ENCODE measurements around the gene LYRM1. TPM values are rescaled to one million over a fixed set of nuclear protein-coding genes. Genes with fewer than 3 reads are reported as not detected.
"Not testable (repeated sequence)": the region's sequence is repeated elsewhere in the genome, so short reads cannot be mapped to it uniquely, and the experiment has no call there.

The LYRM1 gene
- total RNA-seq, 1 experiment from 2014 or later: 48.2 TPM

- DNase-seq (ENCODE audit: low read depth in 1 of 2, low spot score in 2 of 2): no peak
- Histone ChIP-seq H3K4me3 (no peak overlapping the region), H3K9me3 (replicated peaks) (no peaks in the 10 kb centered on the region), H3K36me3 (no peaks in the 10 kb centered on the region), H3K4me1 (replicated peaks) (no peaks in the 10 kb centered on the region), H3K27ac (no peak overlapping the region), H3K27me3 (replicated peaks) (no peaks in the 10 kb centered on the region)
Observed at GRCh38 chr16:20940871-20941635, 40.5 kb downstream of the LYRM1 start.

- DNase-seq (ENCODE audit: low read depth in 1 of 2, low spot score in 2 of 2): no peak
Observed at GRCh38 chr16:20941636-20941926, 41.0 kb downstream of the LYRM1 start.

DNA sequence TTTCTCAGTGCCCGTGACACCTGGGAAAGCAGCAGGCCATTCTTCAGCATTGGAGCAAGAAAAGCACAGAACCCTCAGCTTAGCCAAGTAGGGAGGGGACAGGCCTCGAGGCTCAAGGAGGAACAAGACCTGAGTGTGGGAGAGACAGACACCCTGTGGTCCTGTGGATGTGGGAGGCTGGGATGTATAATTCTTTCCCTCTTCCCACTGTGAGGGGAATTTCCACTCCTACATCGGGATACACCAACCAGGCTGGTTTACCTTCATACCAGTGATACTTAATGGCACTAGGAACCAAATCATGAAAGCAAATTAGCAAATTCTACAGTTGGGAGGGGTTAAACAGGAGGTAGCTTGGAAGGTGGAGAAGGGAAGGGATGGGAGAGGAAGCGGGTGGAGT lies 41.7 kb downstream of the LYRM1 start:
- Histone ChIP-seq H3K9me3 (replicated peaks) (no peaks in the 10 kb centered on the region), H3K4me3 (no peak overlapping the region), H3K36me3 (no peaks in the 10 kb centered on the region), H3K27me3 (replicated peaks) (no peaks in the 10 kb centered on the region), H3K27ac (no peak overlapping the region), H3K4me1 (replicated peaks) (no peaks in the 10 kb centered on the region)
- no peak for DNase-seq (ENCODE audit: low read depth in 1 of 2, low spot score in 2 of 2)

More at GRCh38 chr16:20941636-20941926, 41.0 kb downstream of the LYRM1 start:
- no peaks in the 10 kb centered on the region for H3K27me3 ChIP-seq (replicated peaks)
- no peak overlapping the region for H3K4me3 ChIP-seq
- H3K4me1 ChIP-seq (replicated peaks): no peaks in the 10 kb centered on the region
- H3K36me3 ChIP-seq: no peaks in the 10 kb centered on the region
- no peak overlapping the region for H3K27ac ChIP-seq
- H3K9me3 ChIP-seq (replicated peaks): no peaks in the 10 kb centered on the region

DNA sequence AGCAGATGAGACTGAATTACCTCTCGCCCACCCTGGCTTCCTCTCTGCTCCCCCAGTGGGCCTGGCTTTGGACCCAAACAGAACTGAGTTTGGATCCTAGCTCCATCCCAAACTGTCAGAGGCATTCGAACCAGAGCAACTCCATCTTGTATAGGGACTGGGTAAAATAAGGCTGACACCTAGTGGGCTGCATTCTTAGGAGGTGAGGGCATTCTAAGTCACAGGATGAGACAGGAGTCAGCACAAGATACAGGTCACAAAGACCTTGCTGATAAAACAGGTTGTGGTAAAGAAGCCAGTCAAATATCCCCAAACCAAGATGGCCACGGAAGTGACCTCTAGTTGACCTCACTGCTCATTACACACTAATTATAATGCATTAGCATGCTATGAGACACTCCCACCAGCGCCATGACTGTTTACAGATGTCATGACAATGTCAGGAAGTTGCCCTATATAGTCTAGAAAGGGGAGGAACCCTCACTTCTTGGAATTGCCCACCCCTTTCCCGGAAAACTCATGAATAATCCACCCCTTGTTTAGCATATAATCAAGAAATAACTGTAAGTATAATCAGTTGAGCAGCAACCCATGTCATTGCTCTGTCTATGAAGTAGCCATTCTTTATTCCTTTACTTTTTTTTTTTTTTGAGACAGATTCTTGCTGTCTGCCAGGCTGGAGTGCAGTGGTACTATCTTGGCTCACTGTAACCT lies 44.4 kb downstream of the LYRM1 start:
- peak in 1 of 2 experiments; percentile 14 for DNase-seq (ENCODE audit: low read depth in 1 of 2, low spot score in 2 of 2)
- H3K27me3 ChIP-seq (replicated peaks): no peaks in the 10 kb centered on the region
- H3K4me1 ChIP-seq (replicated peaks): no peaks in the 10 kb centered on the region
- no peak overlapping the region for H3K27ac ChIP-seq
- no peaks in the 10 kb centered on the region for H3K9me3 ChIP-seq (replicated peaks)
- no peak overlapping the region for H3K4me3 ChIP-seq
- H3K36me3 ChIP-seq: no peaks in the 10 kb centered on the region

DNA sequence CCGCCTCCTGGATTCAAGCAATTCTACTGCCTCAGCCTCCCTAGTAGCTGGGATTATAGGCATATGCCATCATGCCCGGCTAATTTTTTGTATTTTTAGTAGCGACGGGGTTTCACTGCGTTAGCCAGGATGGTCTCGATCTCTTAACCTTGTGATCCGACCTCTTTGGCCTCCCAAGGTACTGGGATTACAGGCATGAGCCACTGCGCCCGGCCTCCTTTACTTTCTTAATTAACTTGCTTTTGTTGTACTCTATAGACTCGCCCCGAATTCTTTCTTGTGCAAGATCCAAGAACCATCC lies 45.0 kb downstream of the LYRM1 start:
- not testable (repeated sequence) for H3K9me3 ChIP-seq (replicated peaks); H3K27ac ChIP-seq; H3K4me3 ChIP-seq; H3K36me3 ChIP-seq; DNase-seq (ENCODE audit: low read depth in 1 of 2, low spot score in 2 of 2); H3K27me3 ChIP-seq (replicated peaks); H3K4me1 ChIP-seq (replicated peaks)

DNA sequence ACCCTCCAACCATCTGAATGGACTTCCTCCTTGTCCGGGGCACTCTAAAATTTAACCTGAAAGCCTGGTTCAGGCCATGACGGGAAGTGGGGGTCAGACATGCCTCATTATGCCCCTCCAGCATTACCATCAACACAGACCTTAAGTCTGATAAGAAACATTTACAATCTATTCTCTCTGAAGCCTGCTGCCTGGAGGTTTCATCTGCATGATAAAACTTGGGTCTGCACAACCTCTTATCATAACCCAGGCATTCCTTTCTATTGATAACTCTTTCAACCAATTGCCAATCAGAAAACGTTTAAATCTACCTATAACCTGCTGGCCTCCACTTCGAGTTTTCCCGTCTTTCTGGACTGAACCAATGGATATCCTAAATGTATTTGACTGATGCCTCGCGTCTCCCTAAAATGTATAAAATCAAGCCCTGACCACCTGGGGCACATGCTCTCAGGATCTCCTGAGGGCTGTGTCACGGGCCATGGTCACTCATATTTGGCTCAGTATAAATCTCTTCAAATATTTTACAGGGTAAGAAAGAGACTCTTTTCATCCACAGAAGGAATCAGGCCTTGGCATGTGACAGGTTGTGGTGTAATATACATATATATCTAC lies 45.6 kb downstream of the LYRM1 start:
- no peak for DNase-seq (ENCODE audit: low read depth in 1 of 2, low spot score in 2 of 2)
- Histone ChIP-seq H3K27me3 (replicated peaks) (no peaks in the 10 kb centered on the region), H3K36me3 (no peaks in the 10 kb centered on the region), H3K27ac (no peak overlapping the region), H3K4me3 (no peak overlapping the region), H3K4me1 (replicated peaks) (no peaks in the 10 kb centered on the region), H3K9me3 (replicated peaks) (no peaks in the 10 kb centered on the region)

- Histone ChIP-seq H3K27me3 (replicated peaks) (no peaks in the 10 kb centered on the region), H3K27ac (no peak overlapping the region), H3K9me3 (replicated peaks) (no peaks in the 10 kb centered on the region), H3K4me3 (no peak overlapping the region), H3K36me3 (no peaks in the 10 kb centered on the region), H3K4me1 (replicated peaks) (no peaks in the 10 kb centered on the region)
- no peak for DNase-seq (ENCODE audit: low read depth in 1 of 2, low spot score in 2 of 2)
Observed at GRCh38 chr16:20948444-20948843, 47.9 kb downstream of the LYRM1 start.

DNA sequence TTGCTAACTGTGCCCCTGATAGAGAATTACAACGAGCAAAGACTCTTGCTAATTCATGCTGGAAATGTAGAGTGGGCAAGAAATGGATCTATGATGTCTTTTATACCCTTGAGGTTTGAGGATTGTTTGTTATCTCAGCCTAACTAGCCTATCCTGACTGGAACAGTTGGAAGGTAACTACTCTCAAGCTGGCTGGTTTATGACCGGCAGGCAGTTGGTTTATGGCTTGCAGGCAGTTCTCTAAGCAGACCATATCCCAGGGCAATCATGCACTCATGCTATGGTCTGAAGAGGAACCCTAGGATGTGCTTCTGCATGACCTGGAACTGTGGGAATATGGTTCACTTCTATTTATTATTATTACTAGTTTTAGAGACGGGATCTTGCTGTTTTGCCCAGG lies 49.1 kb downstream of the LYRM1 start:
- no peak overlapping the region for H3K27ac ChIP-seq
- H3K9me3 ChIP-seq (replicated peaks): no peaks in the 10 kb centered on the region
- H3K36me3 ChIP-seq: no peaks in the 10 kb centered on the region
- no peak overlapping the region for H3K4me3 ChIP-seq
- no peaks in the 10 kb centered on the region for H3K27me3 ChIP-seq (replicated peaks)
- H3K4me1 ChIP-seq (replicated peaks): no peaks in the 10 kb centered on the region
- no peak for DNase-seq (ENCODE audit: low read depth in 1 of 2, low spot score in 2 of 2)

DNA sequence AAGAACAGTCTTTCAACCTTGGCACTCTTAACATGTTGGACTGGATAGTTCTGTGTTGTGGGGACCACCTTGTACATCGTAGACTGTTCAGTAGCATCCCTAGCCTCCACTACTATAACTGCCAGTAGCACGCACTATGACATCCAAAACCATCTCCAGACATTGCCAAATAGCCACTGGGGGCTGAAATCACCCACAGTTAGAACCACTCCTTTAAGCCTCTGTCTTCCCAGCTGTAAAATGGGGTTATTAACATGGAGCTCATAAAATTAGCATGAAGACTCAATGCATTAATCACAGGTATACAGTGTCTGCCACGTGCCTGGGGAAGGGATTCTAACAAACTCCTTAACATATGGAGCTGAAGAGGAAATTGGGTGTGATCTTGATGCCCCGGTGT lies 49.7 kb downstream of the LYRM1 start:
- no peak overlapping the region for H3K4me3 ChIP-seq
- no peak overlapping the region for H3K27ac ChIP-seq
- no peaks in the 10 kb centered on the region for H3K9me3 ChIP-seq (replicated peaks)
- no peaks in the 10 kb centered on the region for H3K36me3 ChIP-seq
- no peaks in the 10 kb centered on the region for H3K27me3 ChIP-seq (replicated peaks)
- no peak for DNase-seq (ENCODE audit: low read depth in 1 of 2, low spot score in 2 of 2)
- no peaks in the 10 kb centered on the region for H3K4me1 ChIP-seq (replicated peaks)

GRCh38 chr16:20952139-20952920 lies 51.8 kb downstream of the LYRM1 start:
- Histone ChIP-seq H3K27me3 (replicated peaks) (no peaks in the 10 kb centered on the region), H3K9me3 (replicated peaks) (no peaks in the 10 kb centered on the region), H3K36me3 (no peaks in the 10 kb centered on the region), H3K27ac (no peak overlapping the region), H3K4me1 (replicated peaks) (no peaks in the 10 kb centered on the region), H3K4me3 (no peak overlapping the region)
- DNase-seq (ENCODE audit: low read depth in 1 of 2, low spot score in 2 of 2): no peak

DNA sequence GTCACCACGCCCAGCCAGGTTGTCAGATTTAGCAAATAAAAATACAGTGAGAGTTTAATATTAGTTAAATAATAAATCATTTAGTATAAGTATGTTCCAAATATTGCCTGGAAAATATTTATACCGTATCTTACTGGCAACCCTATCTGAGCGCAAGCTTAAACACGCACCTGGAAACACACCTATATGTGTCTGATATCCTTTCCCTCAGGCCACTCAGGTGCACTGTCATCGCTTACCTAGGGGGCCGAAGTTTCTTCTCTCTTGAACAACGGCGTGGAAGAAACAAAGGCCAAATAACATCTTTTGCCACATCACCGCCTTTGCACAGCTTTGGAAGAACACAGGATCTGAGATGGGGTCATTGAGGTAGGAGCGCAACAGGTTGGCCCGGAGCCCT lies 54.0 kb downstream of the LYRM1 start:
- Histone ChIP-seq H3K36me3 (no peaks in the 10 kb centered on the region), H3K27ac (no peak overlapping the region), H3K27me3 (replicated peaks) (no peaks in the 10 kb centered on the region; the same call in 1 of the 2 replicates), H3K4me1 (replicated peaks) (no peaks in the 10 kb centered on the region), H3K4me3 (no peak overlapping the region), H3K9me3 (replicated peaks) (no peaks in the 10 kb centered on the region)
- no peak for DNase-seq (ENCODE audit: low read depth in 1 of 2, low spot score in 2 of 2)

DNA sequence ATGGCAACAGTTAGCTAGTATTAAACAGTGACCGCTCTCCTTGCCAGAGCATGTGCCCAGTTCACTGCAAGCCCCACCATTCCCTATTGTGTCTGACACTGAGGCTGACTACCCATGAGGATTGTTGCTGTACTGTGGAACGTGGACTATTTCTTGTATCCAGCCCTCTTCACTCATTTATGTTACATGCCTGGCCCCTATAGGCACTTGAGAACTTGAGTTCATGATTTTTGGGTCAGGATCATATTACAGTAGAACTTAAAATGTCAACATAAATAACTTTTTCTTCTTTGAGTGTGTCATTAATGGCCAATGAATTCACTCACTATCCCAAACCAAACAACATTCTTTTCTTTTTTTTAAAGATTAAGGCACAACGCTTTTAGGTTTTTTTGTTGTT lies 55.7 kb downstream of the LYRM1 start:
- no peak overlapping the region for H3K4me3 ChIP-seq
- H3K27ac ChIP-seq: no peak overlapping the region
- no peaks in the 10 kb centered on the region; the same call in 1 of the 2 replicates for H3K27me3 ChIP-seq (replicated peaks)
- no peak for DNase-seq (ENCODE audit: low read depth in 1 of 2, low spot score in 2 of 2)
- H3K36me3 ChIP-seq: no peaks in the 10 kb centered on the region
- no peaks in the 10 kb centered on the region for H3K4me1 ChIP-seq (replicated peaks)
- H3K9me3 ChIP-seq (replicated peaks): no peaks in the 10 kb centered on the region

DNA sequence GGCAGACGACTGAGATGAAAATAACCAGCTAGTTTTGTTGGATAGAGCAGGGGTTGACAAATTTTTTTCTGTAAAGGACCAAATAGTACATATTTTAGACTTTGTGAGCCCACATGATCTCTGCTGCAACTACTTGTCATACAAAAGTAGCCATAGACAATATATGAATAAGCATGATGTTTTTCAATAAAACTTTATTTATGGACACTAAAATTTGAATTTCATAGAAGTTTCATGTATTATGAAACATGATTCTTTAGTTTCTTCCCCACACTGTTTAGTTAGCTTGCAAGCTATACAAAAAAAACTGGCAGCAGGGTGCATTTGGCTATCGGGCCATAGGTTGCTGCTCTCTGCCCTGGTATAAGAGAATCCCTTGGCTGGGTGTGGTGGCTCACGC lies 56.6 kb downstream of the LYRM1 start:
- no peaks in the 10 kb centered on the region; the same call in 1 of the 2 replicates for H3K27me3 ChIP-seq (replicated peaks)
- no peak for DNase-seq (ENCODE audit: low read depth in 1 of 2, low spot score in 2 of 2)

DNA sequence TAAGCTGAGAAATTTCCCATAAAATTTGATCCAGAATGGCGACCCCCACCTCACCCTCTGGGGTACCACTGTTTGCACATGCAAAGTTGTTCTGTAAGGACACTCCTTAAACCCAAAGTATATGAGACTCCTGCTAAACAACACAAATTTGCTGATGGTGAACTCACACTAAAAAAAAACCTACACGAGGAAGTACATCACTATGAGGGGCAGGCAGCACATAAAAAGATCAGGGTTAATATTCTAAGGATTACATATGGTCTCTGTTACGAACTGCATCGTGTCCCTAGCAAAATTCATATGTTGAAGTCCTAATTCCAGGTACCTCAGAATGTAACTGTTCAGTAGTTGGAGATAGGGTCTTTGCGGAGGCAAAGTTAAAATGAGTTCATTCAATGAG lies 60.3 kb downstream of the LYRM1 start:
- no peak overlapping the region for H3K27ac ChIP-seq
- H3K36me3 ChIP-seq: no peaks in the 10 kb centered on the region
- H3K4me3 ChIP-seq: no peak overlapping the region
- H3K4me1 ChIP-seq (replicated peaks): no peaks in the 10 kb centered on the region
- no peaks in the 10 kb centered on the region; the same call in 1 of the 2 replicates for H3K9me3 ChIP-seq (replicated peaks)
- no peaks in the 10 kb centered on the region; the same call in 1 of the 2 replicates for H3K27me3 ChIP-seq (replicated peaks)
- DNase-seq (ENCODE audit: low read depth in 1 of 2, low spot score in 2 of 2): no peak

More for the DNA sequence above, 56.6 kb downstream of the LYRM1 start:
- H3K9me3 ChIP-seq (replicated peaks): no peaks in the 10 kb centered on the region
- H3K27ac ChIP-seq: no peak overlapping the region
- H3K4me3 ChIP-seq: no peak overlapping the region
- H3K36me3 ChIP-seq: no peaks in the 10 kb centered on the region
- H3K4me1 ChIP-seq (replicated peaks): no peaks in the 10 kb centered on the region
